ENCODE data around the gene MFSD11.

Gene MFSD11

GRCh38 chr17:76714822-76715495 lies 23.0 kb upstream of the MFSD11 start:
- in situ Hi-C loops (cut with HindIII; ENCODE audit: low sequenced_read_pairs) = no loop called here
- DNase-seq (ENCODE audit: low read depth) = no peak
- peak; percentile 85 for TF ChIP-seq CTCF (IDR thresholded peaks at IDR 0.05; ENCODE audit: low read depth, low read length, missing control alignments)
- no peak overlapping the region for H3K4me3 ChIP-seq (ENCODE audit: low read depth, low read length)

GRCh38 chr17:76715496-76715830 lies 22.5 kb upstream of the MFSD11 start:
- no peak overlapping the region for H3K4me3 ChIP-seq (ENCODE audit: low read depth, low read length)
- in situ Hi-C loops (cut with HindIII; ENCODE audit: low sequenced_read_pairs) = no loop called here
- no peak for TF ChIP-seq CTCF (IDR thresholded peaks at IDR 0.05; ENCODE audit: low read depth, low read length, missing control alignments)
- DNase-seq (ENCODE audit: low read depth) = no peak

DNA sequence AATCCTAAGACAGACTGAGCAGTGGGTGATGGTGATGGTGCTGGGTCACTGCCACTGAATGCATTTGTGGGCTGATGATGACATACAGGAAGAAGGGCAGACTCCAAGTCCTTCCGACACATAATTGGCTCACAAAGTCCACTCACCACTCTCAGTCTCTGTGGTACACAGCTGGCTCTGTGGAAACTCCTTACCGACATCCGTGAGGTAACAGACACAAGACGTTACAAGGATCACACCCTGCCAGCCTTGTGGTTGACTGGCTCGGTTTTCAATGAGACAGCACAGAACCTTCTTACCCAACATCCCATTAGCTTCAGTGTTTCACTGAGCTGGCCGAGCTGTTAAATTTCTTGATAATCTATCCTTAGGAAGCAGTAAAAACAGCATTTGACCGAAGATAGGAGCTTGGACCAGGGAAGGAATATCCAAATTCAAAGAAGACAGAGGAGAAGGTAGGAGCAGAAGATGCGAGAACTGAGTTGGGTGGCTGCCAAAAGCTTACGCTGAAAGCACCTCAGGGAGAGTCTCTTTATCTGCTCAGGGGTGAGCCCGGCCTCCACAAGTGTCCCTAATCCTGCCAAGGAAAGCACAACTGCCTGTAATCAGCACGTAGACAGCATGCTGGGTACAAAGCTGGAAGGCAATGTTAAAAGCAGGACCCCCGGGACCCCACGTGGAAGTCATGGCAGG lies 21.6 kb upstream of the MFSD11 start:
- peak; percentile 93 for DNase-seq (ENCODE audit: low read depth)
- in situ Hi-C loops (cut with HindIII; ENCODE audit: low sequenced_read_pairs) = no loop called here
- H3K4me3 ChIP-seq (ENCODE audit: low read depth, low read length) = peak overlapping the region; percentile 3

DNA sequence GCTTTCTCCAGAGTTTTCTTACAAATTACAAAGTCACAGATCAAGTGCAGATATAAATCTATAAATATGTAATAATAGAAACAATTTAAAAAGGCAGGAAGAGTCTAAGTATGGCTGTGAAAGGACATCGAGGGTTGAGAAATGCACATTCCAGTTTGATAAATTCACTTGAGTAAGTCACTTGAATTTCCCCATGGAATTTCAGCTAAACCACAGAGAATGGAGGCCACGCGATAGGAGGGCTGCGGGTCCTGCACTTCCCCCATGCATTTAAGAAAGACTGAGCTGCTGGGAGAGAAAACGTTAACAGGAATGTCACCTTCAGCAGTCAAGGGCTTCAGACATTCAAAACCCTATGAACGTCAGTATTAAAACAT lies 21.1 kb upstream of the MFSD11 start:
- no peak for TF ChIP-seq CTCF (IDR thresholded peaks at IDR 0.05; ENCODE audit: low read depth, low read length, missing control alignments)
- peak; percentile 73 for DNase-seq (ENCODE audit: low read depth)
- no peak overlapping the region for H3K4me3 ChIP-seq (ENCODE audit: low read depth, low read length)
- in situ Hi-C loops (cut with HindIII; ENCODE audit: low sequenced_read_pairs) = no loop called here

More for the DNA sequence above, 21.6 kb upstream of the MFSD11 start:
- no peak for TF ChIP-seq CTCF (IDR thresholded peaks at IDR 0.05; ENCODE audit: low read depth, low read length, missing control alignments)

GRCh38 chr17:76718516-76718915 lies 19.4 kb upstream of the MFSD11 start:
- DNase-seq (ENCODE audit: low read depth) = no peak
- no peak overlapping the region for H3K4me3 ChIP-seq (ENCODE audit: low read depth, low read length)
- no peak for TF ChIP-seq CTCF (IDR thresholded peaks at IDR 0.05; ENCODE audit: low read depth, low read length, missing control alignments)
- in situ Hi-C loops (cut with HindIII; ENCODE audit: low sequenced_read_pairs) = no loop called here

DNA sequence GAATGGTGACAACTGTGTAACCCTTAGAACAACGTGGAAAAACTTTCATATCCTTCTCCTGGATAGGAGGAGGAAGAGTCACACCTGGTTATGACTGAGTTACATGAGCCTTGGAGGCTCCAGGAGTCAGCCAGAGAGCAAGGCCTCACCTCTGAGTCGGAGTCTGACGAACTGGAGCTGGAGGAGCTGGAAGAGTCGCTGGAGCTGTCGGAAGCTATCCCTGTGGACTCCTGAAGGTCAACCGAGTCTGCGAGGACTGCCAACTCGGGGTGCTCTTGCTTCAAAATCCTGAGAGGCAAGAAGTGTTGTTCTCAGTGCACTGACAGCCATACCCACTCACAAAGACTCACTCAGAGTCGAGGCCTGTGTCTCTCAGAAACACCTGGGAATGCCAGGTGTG lies 17.7 kb upstream of the MFSD11 start:
- in situ Hi-C loops (cut with HindIII; ENCODE audit: low sequenced_read_pairs) = no loop called here
- no peak for DNase-seq (ENCODE audit: low read depth)
- H3K4me3 ChIP-seq (ENCODE audit: low read depth, low read length) = no peak overlapping the region
- TF ChIP-seq CTCF (IDR thresholded peaks at IDR 0.05; ENCODE audit: low read depth, low read length, missing control alignments) = no peak
